Endodermal cell (in vitro differentiated cells): ENCODE data around the gene OR51B2. TPM values are rescaled to one million over a fixed set of nuclear protein-coding genes. Genes with fewer than 3 reads are reported as not detected.
A peak's percentile ranks its signal among the peaks of the same experiment; 100 is the strongest.
"Not testable (repeated sequence)": the region's sequence is repeated elsewhere in the genome, so short reads cannot be mapped to it uniquely, and the experiment has no call there.

Experiments used
- DNase-seq: peaks from one replicate; pipeline ENCODE4 v3.0.0-alpha.2; 2017
- H3K27ac ChIP-seq: 2 replicates; pipeline ENCODE4 v1.5.1; 2013; ENCODE audit warnings: mild to moderate bottlenecking, low read depth, low read length, moderate library complexity
- H3K27me3 ChIP-seq: 2 replicates; pipeline ENCODE4 v1.6.1; 2013; ENCODE audit warnings: mild to moderate bottlenecking, low read length, moderate library complexity; ENCODE audit not compliant: insufficient read depth, control insufficient read depth, poor library complexity, severe bottlenecking
- H3K36me3 ChIP-seq: 2 replicates; pipeline ENCODE4 v1.7.0; 2013; ENCODE audit warnings: mild to moderate bottlenecking, low read length, moderate library complexity; ENCODE audit not compliant: control insufficient read depth, insufficient read depth
- H3K4me1 ChIP-seq: one replicate; pipeline ENCODE4 v1.7.0; 2013; ENCODE audit warnings: low read length; ENCODE audit not compliant: control insufficient read depth, insufficient read depth
- H3K4me3 ChIP-seq: 2 replicates; pipeline ENCODE4 v1.5.1; 2013; ENCODE audit warnings: mild to moderate bottlenecking, low read length, moderate library complexity
- H3K9ac ChIP-seq: 2 replicates; pipeline ENCODE4 v1.6.1; 2013; ENCODE audit warnings: mild to moderate bottlenecking, low read length, moderate library complexity; ENCODE audit not compliant: poor library complexity, severe bottlenecking; ENCODE audit errors: extremely low read depth
- H3K9me3 ChIP-seq: 2 replicates; pipeline ENCODE4 v1.6.1; 2013; ENCODE audit warnings: mild to moderate bottlenecking, low read length, moderate library complexity; ENCODE audit not compliant: control insufficient read depth
- H3K27ac Mint-ChIP-seq: 2 replicates; pipeline ENCODE4 v1.8.0; 2020; ENCODE audit warnings: mixed read lengths
- H3K27me3 Mint-ChIP-seq: 2 replicates; pipeline ENCODE4 v1.8.0; 2021; ENCODE audit warnings: mild to moderate bottlenecking, mixed read lengths; ENCODE audit not compliant: insufficient read depth
- H3K36me3 Mint-ChIP-seq: 2 replicates; pipeline ENCODE4 v1.8.0; 2020; ENCODE audit warnings: low read depth, mixed read lengths
- H3K4me1 Mint-ChIP-seq: 2 replicates; pipeline ENCODE4 v1.8.0; 2020; ENCODE audit warnings: mixed read lengths
- H3K4me3 Mint-ChIP-seq: 2 replicates; pipeline ENCODE4 v1.8.0; 2020; ENCODE audit warnings: mild to moderate bottlenecking, moderate library complexity, mixed read lengths
- H3K9me3 Mint-ChIP-seq: 2 replicates; pipeline ENCODE4 v1.8.0; 2020; ENCODE audit warnings: mild to moderate bottlenecking, mixed read lengths
- WGBS, 2 experiments: methylation state at CpG; one replicate each; pipeline versions ENCODE4 v1.1.5 to v1.1.7; 2013; ENCODE audit warnings: missing lambda C conversion rate in 2 of 2, mixed read lengths in 1 of 2; ENCODE audit not compliant: insufficient coverage in 1 of 2, insufficient read length in 1 of 2; 5-methylcytosine and 5-hydroxymethylcytosine counted together
- total RNA-seq, 2 donors: library from RNA; stranded (reverse); fragmentation: NEBNext Ultra II Directional in 1 of 2; extraction: Animal tissue kit (Norgen Biotek cat#: 25700) in 1 of 2; gene quantifications; 2 replicates in 1 of 2; 3 replicates in 1 of 2; pipeline ENCODE4 v1.2.1, GENCODE V29; 2021
- TF ChIP-seq, protein P1 (sequence below): fragments of 200-600 bp; sonication (generic); conservative IDR thresholded peaks from 2 replicates; pipeline ENCODE4 v1.5.0; 2021; ENCODE audit warnings: antibody characterized with exemption, mild to moderate bottlenecking

Gene OR51B2
- total RNA-seq, 2 donors from 2014 or later, result 0.51 TPM; not detected in 1

DNA sequence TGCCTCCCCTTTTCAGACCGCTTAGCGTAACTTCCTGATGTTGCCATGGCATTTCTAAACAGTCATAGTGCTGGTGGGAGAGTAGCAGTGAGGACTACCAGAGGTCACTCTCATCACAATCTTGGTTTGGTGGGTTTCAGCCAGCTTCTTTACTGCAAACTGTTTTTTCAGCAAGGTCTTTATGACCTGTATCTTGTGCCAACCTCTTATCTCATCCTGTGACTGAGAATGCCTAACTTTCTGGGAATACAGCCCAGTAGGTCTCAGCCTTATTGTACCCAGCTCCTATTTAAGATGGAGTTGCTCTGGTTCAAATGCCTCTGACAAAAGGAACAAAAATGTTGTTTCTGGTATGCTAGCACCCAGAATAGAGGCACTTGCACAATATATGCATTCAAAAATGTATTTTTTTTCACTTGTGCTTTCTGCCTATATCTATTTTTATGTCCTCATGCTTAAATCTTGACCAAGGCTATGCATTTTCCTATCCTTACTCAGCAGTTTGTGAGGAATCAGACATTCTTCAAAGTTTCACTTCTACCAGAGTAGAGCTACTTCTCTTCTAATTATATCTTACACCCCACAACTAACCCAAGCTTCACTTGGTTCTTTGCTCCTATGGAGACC is 43.5 kb upstream of the OR51B2 start:
- Histone ChIP-seq H3K27me3 (no peaks in the 10 kb centered on the region), H3K9ac (no peak overlapping the region), H3K4me1 (peaks cover 6% of the 10 kb centered on the region), H3K27ac (no peak overlapping the region), H3K36me3 (no peaks in the 10 kb centered on the region), H3K9me3 (peaks cover 5% of the 10 kb centered on the region), H3K4me3 (no peak overlapping the region)
- Mint-ChIP-seq H3K4me1 (peaks cover 22% of the 10 kb centered on the region), H3K36me3 (peaks cover under 1% of the 10 kb centered on the region), H3K27me3 (no peaks in the 10 kb centered on the region), H3K9me3 (peaks cover 1% of the 10 kb centered on the region), H3K27ac (no peak overlapping the region), H3K4me3 (no peak overlapping the region)
- no peak for DNase-seq
- WGBS, 2 experiments, result 68% methylated on average over 2 of the region's 2 CpGs; no CpG with 5 or more reads in 1 of the 2 experiments
- TF ChIP-seq, protein P1, sequence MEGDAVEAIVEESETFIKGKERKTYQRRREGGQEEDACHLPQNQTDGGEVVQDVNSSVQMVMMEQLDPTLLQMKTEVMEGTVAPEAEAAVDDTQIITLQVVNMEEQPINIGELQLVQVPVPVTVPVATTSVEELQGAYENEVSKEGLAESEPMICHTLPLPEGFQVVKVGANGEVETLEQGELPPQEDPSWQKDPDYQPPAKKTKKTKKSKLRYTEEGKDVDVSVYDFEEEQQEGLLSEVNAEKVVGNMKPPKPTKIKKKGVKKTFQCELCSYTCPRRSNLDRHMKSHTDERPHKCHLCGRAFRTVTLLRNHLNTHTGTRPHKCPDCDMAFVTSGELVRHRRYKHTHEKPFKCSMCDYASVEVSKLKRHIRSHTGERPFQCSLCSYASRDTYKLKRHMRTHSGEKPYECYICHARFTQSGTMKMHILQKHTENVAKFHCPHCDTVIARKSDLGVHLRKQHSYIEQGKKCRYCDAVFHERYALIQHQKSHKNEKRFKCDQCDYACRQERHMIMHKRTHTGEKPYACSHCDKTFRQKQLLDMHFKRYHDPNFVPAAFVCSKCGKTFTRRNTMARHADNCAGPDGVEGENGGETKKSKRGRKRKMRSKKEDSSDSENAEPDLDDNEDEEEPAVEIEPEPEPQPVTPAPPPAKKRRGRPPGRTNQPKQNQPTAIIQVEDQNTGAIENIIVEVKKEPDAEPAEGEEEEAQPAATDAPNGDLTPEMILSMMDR, result no peak

DNA sequence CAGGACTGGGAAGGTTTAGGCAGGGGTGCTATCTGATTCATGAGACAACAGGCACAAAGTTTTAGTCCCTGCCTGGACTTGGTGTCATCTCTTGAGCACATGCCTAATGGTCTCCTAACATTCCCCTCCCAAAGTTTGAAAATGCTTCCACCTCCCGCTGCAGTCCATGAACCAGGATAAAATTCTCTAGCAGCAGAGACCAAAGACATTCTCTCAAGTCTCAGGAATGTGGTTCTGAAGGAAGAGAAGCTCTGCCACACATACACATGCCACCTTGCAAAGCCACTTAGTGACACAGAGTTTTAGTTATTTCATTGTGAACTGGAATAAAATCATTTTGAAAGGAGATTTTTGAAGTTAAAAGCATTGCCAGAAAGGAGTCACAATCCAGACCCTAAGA is 42.8 kb upstream of the OR51B2 start:
- DNase-seq, result no peak
- Histone ChIP-seq H3K27me3 (no peaks in the 10 kb centered on the region), H3K36me3 (no peaks in the 10 kb centered on the region), H3K9ac (no peak overlapping the region), H3K27ac (no peak overlapping the region), H3K4me1 (peaks cover 6% of the 10 kb centered on the region), H3K9me3 (no peaks in the 10 kb centered on the region), H3K4me3 (no peak overlapping the region)
- WGBS, 2 experiments, result no CpG with 5 or more reads among the region's 1 CpG
- TF ChIP-seq, protein P1, result no peak
- no peaks in the 10 kb centered on the region for H3K9me3 Mint-ChIP-seq
- H3K27ac Mint-ChIP-seq, result no peak overlapping the region
- H3K36me3 Mint-ChIP-seq, result no peaks in the 10 kb centered on the region
- H3K4me3 Mint-ChIP-seq, result no peak overlapping the region
- peaks cover 29% of the 10 kb centered on the region for H3K4me1 Mint-ChIP-seq
- H3K27me3 Mint-ChIP-seq, result no peaks in the 10 kb centered on the region

DNA sequence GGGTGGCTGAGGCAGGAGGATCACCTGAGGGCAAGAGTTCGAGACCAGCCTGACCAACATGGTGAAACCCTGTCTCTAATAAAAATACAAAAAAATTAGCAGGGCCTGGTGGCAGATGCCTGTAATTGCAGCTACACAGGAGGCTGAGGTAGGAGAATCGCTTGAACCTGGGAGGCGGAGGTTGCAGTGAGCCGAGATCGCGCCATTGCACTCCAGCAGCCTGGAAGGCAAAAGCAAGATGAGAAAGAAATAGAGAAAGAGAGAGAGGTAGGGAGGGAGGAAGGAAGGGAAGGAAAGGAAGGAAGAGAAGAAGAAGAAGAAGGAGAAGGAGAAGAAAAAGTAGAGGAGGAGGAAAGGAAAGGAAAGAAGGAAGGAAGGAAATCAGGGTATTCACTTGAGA is 42.3 kb upstream of the OR51B2 start:
- H3K27ac Mint-ChIP-seq, H3K4me3 Mint-ChIP-seq: not testable (repeated sequence)
- WGBS, 2 experiments, result 81 to 86% methylated on average over 5 to 6 of the region's 6 CpGs

More for the DNA sequence above, 42.3 kb upstream of the OR51B2 start:
- H3K9me3 ChIP-seq, H3K9me3 Mint-ChIP-seq, H3K4me1 ChIP-seq, DNase-seq, H3K4me3 ChIP-seq, H3K36me3 ChIP-seq, H3K27me3 ChIP-seq, H3K9ac ChIP-seq, H3K27ac ChIP-seq, H3K27me3 Mint-ChIP-seq, H3K36me3 Mint-ChIP-seq: not testable (repeated sequence)
- TF ChIP-seq, protein P1, result peak; percentile 43
- H3K4me1 Mint-ChIP-seq, result peaks cover 33% of the 10 kb centered on the region
